HG03575 (cell line): ENCODE measurements around the gene JMJD8.

Experiments used
- ATAC-seq: cut with Tn5 transposase; IDR thresholded peaks from one replicate; pipeline ENCODE4 v1.9.1; 2021; ENCODE audit not compliant: unreplicated experiment, insufficient number of reproducible peaks, low FRiP score; ENCODE audit errors: extremely low read depth

Gene JMJD8

GRCh38 chr16:680967-681745 is 3.0 kb downstream of the JMJD8 start:
- no peak for ATAC-seq

- ATAC-seq, result no peak
These were observed 3.5 kb downstream of the JMJD8 start for GRCh38 chr16:680625-680945.

- ATAC-seq, result no peak
These were observed 4.1 kb downstream of the JMJD8 start, which contains the start of gene STUB1 for GRCh38 chr16:679814-680624. Gene STUB1, plus strand, starts transcription at chr16:680410. Its CDS starts 116 bp downstream, at chr16:680526.

GRCh38 chr16:678858-679813 is 5.0 kb downstream of the JMJD8 start:
- no peak for ATAC-seq

GRCh38 chr16:678209-678857 is 5.8 kb downstream of the JMJD8 start:
- ATAC-seq, result no peak

- ATAC-seq, result no peak
These were observed 6.6 kb downstream of the JMJD8 start for GRCh38 chr16:677316-678190.

- no peak for ATAC-seq
These were observed 7.2 kb downstream of the JMJD8 start for GRCh38 chr16:676913-677312.

GRCh38 chr16:676565-676902 is 7.6 kb downstream of the JMJD8 start:
- ATAC-seq, result no peak

GRCh38 chr16:675884-676564 is 8.1 kb downstream of the JMJD8 start:
- ATAC-seq, result no peak

GRCh38 chr16:674968-675883 is 8.9 kb downstream of the JMJD8 start, which contains the start of gene RHBDL1:
Gene RHBDL1, plus strand, starts transcription at chr16:675671. Its CDS starts 120 bp downstream, at chr16:675791.
- no peak for ATAC-seq

- no peak for ATAC-seq
These were observed 9.8 kb downstream of the JMJD8 start for GRCh38 chr16:674214-674881.

GRCh38 chr16:673399-673991 is 10.6 kb downstream of the JMJD8 start:
- ATAC-seq, result no peak

- no peak for ATAC-seq
These were observed 11.3 kb downstream of the JMJD8 start for GRCh38 chr16:672851-673250.

- no peak for ATAC-seq
These were observed 11.8 kb downstream of the JMJD8 start for GRCh38 chr16:672371-672770.

- no peak for ATAC-seq
These were observed 12.6 kb downstream of the JMJD8 start for GRCh38 chr16:671353-672131.
